ENCODE results near the gene TBC1D3B.
"Not testable (repeated sequence)": the region's sequence is repeated elsewhere in the genome, so short reads cannot be mapped to it uniquely, and the experiment has no call there.

TBC1D3B gene

DNA sequence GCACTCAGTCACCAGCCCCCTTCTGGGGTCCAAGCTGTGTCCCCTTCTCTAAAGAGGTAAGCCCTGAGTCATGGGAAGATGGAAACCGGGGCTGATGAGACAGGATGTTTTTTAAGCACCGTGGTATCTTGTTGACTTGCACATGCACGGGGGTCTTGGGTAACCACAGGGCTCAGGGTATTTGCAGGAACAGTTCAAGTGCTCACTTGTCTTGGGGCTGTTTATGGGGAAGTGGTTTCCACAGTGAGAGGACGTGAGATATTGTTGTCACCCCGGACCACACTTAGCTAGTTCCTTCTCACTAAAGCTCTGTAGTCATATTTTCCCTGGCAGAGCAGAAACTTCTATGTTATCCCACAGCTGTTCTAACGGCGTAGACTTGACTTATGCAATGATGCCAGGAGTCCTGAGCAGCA, 12.5 kb upstream of the TBC1D3B start:
- DNase-seq: no peak
- H3K27ac ChIP-seq: no peak overlapping the region
- no peaks in the 10 kb centered on the region for H3K9me3 ChIP-seq (ENCODE audit: severe bottlenecking)
- TF ChIP-seq, protein P1, sequence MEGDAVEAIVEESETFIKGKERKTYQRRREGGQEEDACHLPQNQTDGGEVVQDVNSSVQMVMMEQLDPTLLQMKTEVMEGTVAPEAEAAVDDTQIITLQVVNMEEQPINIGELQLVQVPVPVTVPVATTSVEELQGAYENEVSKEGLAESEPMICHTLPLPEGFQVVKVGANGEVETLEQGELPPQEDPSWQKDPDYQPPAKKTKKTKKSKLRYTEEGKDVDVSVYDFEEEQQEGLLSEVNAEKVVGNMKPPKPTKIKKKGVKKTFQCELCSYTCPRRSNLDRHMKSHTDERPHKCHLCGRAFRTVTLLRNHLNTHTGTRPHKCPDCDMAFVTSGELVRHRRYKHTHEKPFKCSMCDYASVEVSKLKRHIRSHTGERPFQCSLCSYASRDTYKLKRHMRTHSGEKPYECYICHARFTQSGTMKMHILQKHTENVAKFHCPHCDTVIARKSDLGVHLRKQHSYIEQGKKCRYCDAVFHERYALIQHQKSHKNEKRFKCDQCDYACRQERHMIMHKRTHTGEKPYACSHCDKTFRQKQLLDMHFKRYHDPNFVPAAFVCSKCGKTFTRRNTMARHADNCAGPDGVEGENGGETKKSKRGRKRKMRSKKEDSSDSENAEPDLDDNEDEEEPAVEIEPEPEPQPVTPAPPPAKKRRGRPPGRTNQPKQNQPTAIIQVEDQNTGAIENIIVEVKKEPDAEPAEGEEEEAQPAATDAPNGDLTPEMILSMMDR (IDR thresholded peaks at IDR 0.05; ENCODE audit: low read depth, low read length): no peak
- no peaks in the 10 kb centered on the region for H3K36me3 ChIP-seq
- H3K27me3 ChIP-seq (ENCODE audit: insufficient read depth, low read depth, severe bottlenecking): no peaks in the 10 kb centered on the region
- no peak overlapping the region for H3K4me3 ChIP-seq (ENCODE audit: low read depth, low read length)

DNA sequence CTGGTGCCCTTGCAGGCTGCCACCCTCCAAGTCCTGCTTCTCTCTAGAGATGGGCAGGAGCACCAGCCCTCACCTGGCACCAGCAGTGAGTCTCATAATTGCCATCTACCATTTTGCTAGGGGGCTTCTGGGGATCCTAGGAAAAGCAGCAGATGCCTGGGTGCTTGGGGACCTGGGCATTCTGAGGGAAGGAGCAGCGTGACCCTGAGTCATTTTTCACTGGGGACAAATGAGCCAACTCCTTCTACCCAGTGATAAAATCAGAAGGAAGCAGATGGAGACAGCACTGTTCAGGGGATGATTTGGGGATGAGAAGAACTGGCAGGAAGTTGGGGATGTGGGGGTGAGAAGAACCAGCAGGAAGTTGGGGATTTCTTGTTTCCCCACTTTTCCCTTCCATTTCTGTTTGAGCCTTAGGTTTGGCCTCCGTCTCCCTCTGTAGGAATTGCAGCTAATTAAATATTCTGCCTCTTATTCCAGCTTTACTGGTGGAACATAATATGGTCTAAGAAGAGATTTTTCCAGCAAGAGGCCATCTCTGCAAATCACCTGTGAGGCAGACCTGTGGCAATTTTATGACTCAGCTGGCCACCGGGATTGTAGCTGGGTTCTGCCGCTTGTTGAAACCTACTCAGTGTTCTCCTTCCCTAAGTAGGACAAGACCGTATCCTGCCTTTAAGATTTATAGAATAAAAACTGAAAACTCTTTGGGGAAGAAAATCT, 11.7 kb upstream of the TBC1D3B start:
- not testable (repeated sequence) for H3K27ac ChIP-seq; H3K27me3 ChIP-seq (ENCODE audit: insufficient read depth, low read depth, severe bottlenecking); DNase-seq; H3K36me3 ChIP-seq; H3K4me3 ChIP-seq (ENCODE audit: low read depth, low read length); H3K9me3 ChIP-seq (ENCODE audit: severe bottlenecking)

DNA sequence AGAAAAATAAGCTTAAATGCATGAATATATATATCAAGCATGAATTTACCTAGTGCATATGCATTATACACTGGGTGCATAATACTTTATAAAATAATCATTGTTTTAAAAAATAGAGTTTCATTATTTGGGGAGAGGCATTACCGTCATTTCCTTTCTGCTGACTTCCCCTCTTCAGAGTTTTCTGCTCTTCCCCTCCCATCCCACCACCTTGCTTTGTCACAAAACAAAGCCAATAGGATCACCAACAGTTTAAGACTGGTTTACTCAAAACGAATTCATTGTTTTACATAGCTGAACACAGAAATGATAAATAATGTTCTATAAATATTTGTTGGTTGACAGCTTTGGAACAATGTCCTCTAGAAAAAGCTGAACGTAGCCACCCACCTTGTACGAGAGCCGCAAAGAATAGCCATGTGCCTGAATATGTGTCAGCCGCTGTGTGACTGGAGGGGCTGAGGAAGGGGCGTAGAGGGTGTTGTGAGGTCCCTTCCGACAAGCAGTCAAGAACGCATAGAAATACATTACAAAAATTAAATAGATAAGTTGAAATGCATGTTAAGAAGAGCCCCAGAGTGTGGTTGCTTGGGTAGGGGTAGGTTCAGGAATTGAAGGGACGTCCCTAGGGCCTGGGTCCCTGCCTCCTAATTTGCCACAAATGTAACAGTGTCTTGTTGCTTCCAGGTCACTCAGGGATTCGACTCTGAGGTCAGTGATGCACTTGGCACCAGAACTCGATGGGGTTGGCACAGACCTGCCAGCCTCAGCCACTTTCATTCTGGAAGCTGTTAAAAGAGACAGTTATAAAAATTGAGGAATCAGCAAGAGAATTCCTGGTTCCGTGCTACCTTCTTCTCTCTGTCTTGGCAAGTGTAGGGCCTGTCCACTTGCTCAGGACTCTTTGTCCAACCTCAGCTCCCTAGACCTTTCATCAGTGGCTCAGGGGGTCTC, 10.7 kb upstream of the TBC1D3B start:
- not testable (repeated sequence) for H3K4me3 ChIP-seq (ENCODE audit: low read depth, low read length); H3K27me3 ChIP-seq (ENCODE audit: insufficient read depth, low read depth, severe bottlenecking); H3K9me3 ChIP-seq (ENCODE audit: severe bottlenecking); DNase-seq; H3K27ac ChIP-seq; H3K36me3 ChIP-seq

DNA sequence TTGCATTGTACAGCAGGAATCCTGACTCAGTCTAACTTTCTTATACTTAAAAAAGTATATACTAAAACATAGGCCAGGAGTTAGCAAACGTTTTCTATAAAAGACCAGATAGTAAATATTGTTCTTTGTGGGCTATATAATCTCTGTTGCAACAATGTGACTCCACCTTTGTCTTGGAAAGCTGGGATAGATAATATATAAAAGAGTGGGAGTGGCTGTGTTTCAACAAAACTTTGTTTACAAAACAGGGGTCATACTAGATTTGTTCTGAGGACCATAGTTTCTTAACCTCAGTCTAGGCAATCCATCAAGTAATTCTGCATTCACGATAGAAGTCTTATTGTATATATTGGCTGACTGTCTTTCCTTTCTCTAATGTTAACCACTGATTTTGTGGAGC, 9.0 kb upstream of the TBC1D3B start:
- TF ChIP-seq, protein P1 (IDR thresholded peaks at IDR 0.05; ENCODE audit: low read depth, low read length): no peak
- DNase-seq: no peak
- H3K36me3 ChIP-seq: no peaks in the 10 kb centered on the region
- no peaks in the 10 kb centered on the region for H3K27me3 ChIP-seq (ENCODE audit: insufficient read depth, low read depth, severe bottlenecking)
- H3K27ac ChIP-seq: no peak overlapping the region
- H3K9me3 ChIP-seq (ENCODE audit: severe bottlenecking): no peaks in the 10 kb centered on the region
- H3K4me3 ChIP-seq (ENCODE audit: low read depth, low read length): no peak overlapping the region

DNA sequence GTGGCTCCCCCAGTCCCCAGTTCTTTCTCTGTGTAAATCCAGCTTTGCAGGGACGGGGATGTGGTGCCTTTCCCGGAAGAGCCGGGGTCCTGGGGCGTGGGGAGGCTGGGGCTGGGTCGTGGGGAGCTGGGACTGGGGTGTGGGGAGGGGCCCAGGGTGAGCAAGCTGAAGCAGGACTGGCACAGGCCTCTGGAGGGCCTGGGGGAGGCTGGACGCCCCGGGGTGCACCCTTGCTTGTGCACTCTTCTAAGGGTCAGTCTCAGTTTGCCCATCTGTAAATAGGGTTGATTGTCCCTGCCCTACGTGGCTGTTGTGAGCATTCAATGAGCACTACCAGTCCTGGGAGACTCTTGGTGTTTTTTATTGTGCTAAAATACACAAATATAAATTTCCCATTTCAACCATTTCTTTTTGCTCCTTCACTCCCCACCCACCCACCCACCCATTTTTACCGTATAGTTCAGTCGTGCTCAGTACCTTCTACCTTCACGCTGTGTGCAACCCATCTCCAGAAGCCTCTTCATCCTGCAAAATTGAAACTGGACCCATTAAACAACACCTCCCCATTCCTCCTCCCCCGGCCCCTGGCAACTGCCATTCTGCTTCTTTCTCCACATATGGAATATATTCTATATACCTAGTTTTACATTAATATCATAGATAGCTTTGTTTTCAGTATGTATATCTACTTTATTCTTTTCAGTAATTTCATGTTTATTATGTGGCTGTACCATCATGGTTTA, 7.8 kb upstream of the TBC1D3B start:
- Histone ChIP-seq H3K27ac (no peak overlapping the region), H3K4me3 (ENCODE audit: low read depth, low read length) (no peak overlapping the region), H3K9me3 (ENCODE audit: severe bottlenecking) (no peaks in the 10 kb centered on the region), H3K36me3 (no peaks in the 10 kb centered on the region), H3K27me3 (ENCODE audit: insufficient read depth, low read depth, severe bottlenecking) (no peaks in the 10 kb centered on the region)
- TF ChIP-seq, protein P1 (IDR thresholded peaks at IDR 0.05; ENCODE audit: low read depth, low read length): no peak
- DNase-seq: no peak

DNA sequence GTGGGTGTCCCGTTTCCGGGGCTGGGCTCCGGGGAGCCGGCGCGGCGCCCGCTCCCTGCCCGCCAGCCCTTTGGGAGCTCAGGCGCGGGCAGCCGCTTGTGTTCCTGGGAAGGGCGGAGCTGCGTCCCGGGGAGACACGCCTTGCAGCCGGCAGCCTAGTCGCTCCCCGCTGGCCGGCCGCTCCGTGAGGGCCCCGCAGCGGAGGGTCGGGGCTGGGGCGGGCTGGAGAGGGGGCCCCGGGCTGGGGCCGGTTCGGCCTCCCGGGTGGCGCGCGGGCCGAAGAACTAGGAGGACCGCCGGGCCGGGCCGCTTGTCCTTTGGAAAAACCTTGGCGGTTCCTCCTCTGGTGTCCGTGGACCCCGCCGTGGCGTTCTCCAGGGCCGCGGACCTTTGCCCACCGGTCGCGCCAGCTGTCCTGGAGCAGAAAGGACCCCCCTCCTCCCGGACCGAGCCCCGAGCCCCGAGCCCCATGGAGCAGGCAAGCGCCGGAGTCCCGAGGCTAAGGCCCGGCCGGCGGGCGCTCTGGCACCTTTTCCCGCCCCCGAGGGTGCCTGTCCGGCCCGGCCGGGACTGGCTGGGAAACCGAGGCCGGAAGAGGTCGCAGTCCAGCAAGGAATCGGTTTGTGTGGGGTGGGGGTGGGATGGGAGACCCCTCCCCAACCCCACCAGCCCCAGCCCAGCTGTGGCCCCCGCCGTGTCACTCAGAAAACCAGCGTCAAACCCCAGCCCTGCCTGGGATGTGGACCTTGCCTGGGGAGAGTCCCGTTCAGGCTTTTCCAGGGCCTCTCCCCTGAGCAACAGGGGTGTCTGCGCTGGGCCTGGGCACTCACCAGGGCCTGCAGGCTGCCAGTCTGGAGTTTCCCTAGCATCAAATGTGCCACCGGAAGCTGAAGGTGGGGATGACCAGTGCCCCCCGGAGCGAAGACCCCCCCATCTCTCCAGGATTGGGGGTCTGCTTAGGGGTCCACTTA, 6.8 kb upstream of the TBC1D3B start:
- TF ChIP-seq, protein P1 (IDR thresholded peaks at IDR 0.05; ENCODE audit: low read depth, low read length): peak; percentile 17; the same call in 1 of the 2 replicates
- H3K27ac ChIP-seq: peak overlapping the region; percentile 55
- H3K9me3 ChIP-seq (ENCODE audit: severe bottlenecking): no peaks in the 10 kb centered on the region
- H3K4me3 ChIP-seq (ENCODE audit: low read depth, low read length): peak overlapping the region; percentile 85
- H3K36me3 ChIP-seq: no peaks in the 10 kb centered on the region
- H3K27me3 ChIP-seq (ENCODE audit: insufficient read depth, low read depth, severe bottlenecking): no peaks in the 10 kb centered on the region
- peak; percentile 83 for DNase-seq

Measured in WERI-Rb-1 (cell line).